ENCODE data around the gene DRD4. TPM values are rescaled to one million over a fixed set of nuclear protein-coding genes. Genes with fewer than 3 reads are reported as not detected.
A peak's percentile ranks its signal among the peaks of the same experiment; 100 is the strongest.

The DRD4 gene
- polyA plus RNA-seq, 2 of the 4 experiments (the other 2 are of a cell fraction) = not detected

- TF ChIP-seq ELK1 (IDR thresholded peaks at IDR 0.05; ENCODE audit: low read depth, low read length) (no peak), RFX5 (IDR thresholded peaks at IDR 0.05) (no peak)
These were observed 24.1 kb upstream of the DRD4 start (continued) for GRCh38 chr11:612961-613300.

- no peak for FAIRE-seq
- H3K27ac ChIP-seq = no peak overlapping the region
- 91% methylated on average over 15 of the region's 36 CpGs for WGBS (ENCODE audit: missing lambda C conversion rate)
- no peak overlapping the region for H3K4me2 ChIP-seq
- DNase-seq (ENCODE audit: low read depth in 1 of 2, low spot score in 1 of 2) = peak; percentile 33 to 49
- no peak for TF ChIP-seq GATA3 (IDR thresholded peaks at IDR 0.05; ENCODE audit: borderline replicate concordance)
- no peak for TF ChIP-seq EHF (CRISPR knock-in tag; IDR thresholded peaks at IDR 0.05)
- no peak for TF ChIP-seq RNF2 (IDR thresholded peaks at IDR 0.05; ENCODE audit: borderline replicate concordance, low read depth)
- TF ChIP-seq REST (IDR thresholded peaks at IDR 0.05) = no peak
- no peak for TF ChIP-seq FOXS1 (CRISPR knock-in tag; IDR thresholded peaks at IDR 0.05)
- TF ChIP-seq ESRRA (IDR thresholded peaks at IDR 0.05; ENCODE audit: borderline replicate concordance, low read length) = no peak
- TF ChIP-seq BHLHE40 (IDR thresholded peaks at IDR 0.05; ENCODE audit: low read depth, low read length) = no peak
- TF ChIP-seq HDAC2 (IDR thresholded peaks at IDR 0.05) = no peak
- no peak for TF ChIP-seq CEBPB (IDR thresholded peaks at IDR 0.05)
- TF ChIP-seq ZC3H11A (IDR thresholded peaks at IDR 0.05) = no peak
- no peak for TF ChIP-seq E2F6 (IDR thresholded peaks at IDR 0.05; ENCODE audit: borderline replicate concordance, low read depth)
- no peak for TF ChIP-seq ELK1 (IDR thresholded peaks at IDR 0.05; ENCODE audit: low read depth, low read length)
- no peak for TF ChIP-seq KDM1A (IDR thresholded peaks at IDR 0.05; ENCODE audit: low read depth)
- no peak overlapping the region for H3K4me3 ChIP-seq
- ChIA-PET POLR2A (interaction anchor here (1.0 to 1.5 kb wide), 2 partner anchors 12 to 38 kb away, joined by 3 to 5 read pairs; no protein-coding TSS in a partner anchor), CTCF (interaction anchor here (0.7 to 1.5 kb wide), 5 partner anchors 10 to 111 kb away, joined by 3 to 5 read pairs (median 3); no protein-coding TSS in a partner anchor)
- peaks cover 13% of the 10 kb centered on the region; the same call in 2 of the 3 replicates for H3K4me1 ChIP-seq
- H3K9me3 ChIP-seq = no peaks in the 10 kb centered on the region
- ATAC-seq = peak in 1 of 2 experiments; percentile 12; a peak in 3 of 6 replicates
These were observed 23.6 kb upstream of the DRD4 start for GRCh38 chr11:613369-613968.

- Histone ChIP-seq H3K27ac (no peak overlapping the region), H3K4me3 (no peak overlapping the region), H3K4me2 (no peak overlapping the region), H3K4me1 (peaks cover 13% of the 10 kb centered on the region; the same call in 2 of the 3 replicates), H3K9me3 (no peaks in the 10 kb centered on the region)
- ATAC-seq (no peak), DNase-seq (ENCODE audit: low read depth in 1 of 2, low spot score in 1 of 2) (no peak), FAIRE-seq (no peak)
- WGBS (ENCODE audit: missing lambda C conversion rate) = 95% methylated on average over 10 of the region's 14 CpGs
- ChIA-PET POLR2A (interaction anchor here (1.0 to 1.5 kb wide), 2 partner anchors 13 to 38 kb away, joined by 3 to 5 read pairs; no protein-coding TSS in a partner anchor), CTCF (interaction anchor here (0.7 to 1.4 kb wide), 3 partner anchors 11 to 60 kb away, joined by 3 read pairs; no protein-coding TSS in a partner anchor)
- TF ChIP-seq, protein P1, sequence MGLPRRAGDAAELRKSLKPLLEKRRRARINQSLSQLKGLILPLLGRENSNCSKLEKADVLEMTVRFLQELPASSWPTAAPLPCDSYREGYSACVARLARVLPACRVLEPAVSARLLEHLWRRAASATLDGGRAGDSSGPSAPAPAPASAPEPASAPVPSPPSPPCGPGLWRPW (IDR thresholded peaks at IDR 0.05) = no peak
- TF ChIP-seq, protein P2, sequence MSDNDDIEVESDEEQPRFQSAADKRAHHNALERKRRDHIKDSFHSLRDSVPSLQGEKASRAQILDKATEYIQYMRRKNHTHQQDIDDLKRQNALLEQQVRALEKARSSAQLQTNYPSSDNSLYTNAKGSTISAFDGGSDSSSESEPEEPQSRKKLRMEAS (IDR thresholded peaks at IDR 0.05) = no peak
- no peak for TF ChIP-seq SMC3 (IDR thresholded peaks at IDR 0.05)
- no peak for TF ChIP-seq TFCP2L1 (CRISPR knock-in tag; IDR thresholded peaks at IDR 0.05)
- no peak for TF ChIP-seq CTCF (IDR thresholded peaks at IDR 0.05)
- TF ChIP-seq CHD4 (IDR thresholded peaks at IDR 0.05; ENCODE audit: borderline replicate concordance) = no peak
- no peak for TF ChIP-seq RFX5 (IDR thresholded peaks at IDR 0.05)
- TF ChIP-seq, protein P3, sequence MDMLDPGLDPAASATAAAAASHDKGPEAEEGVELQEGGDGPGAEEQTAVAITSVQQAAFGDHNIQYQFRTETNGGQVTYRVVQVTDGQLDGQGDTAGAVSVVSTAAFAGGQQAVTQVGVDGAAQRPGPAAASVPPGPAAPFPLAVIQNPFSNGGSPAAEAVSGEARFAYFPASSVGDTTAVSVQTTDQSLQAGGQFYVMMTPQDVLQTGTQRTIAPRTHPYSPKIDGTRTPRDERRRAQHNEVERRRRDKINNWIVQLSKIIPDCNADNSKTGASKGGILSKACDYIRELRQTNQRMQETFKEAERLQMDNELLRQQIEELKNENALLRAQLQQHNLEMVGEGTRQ (IDR thresholded peaks at IDR 0.05) = no peak
- no peak for TF ChIP-seq HDAC2 (IDR thresholded peaks at IDR 0.05)
- TF ChIP-seq E2F6 (IDR thresholded peaks at IDR 0.05; ENCODE audit: borderline replicate concordance, low read depth) = no peak
- TF ChIP-seq TP53 (CRISPR knock-in tag; IDR thresholded peaks at IDR 0.05) = no peak
These were observed 22.9 kb upstream of the DRD4 start for GRCh38 chr11:614021-614622.

All from A549 (cell line).